OCI-LY7 (cell line): ENCODE data around the gene MAN2C1. TPM values are rescaled to one million over a fixed set of nuclear protein-coding genes. Genes with fewer than 3 reads are reported as not detected.

ENCODE experiments used
- BruUV-seq: library from RNA; stranded (reverse); fragments of 400-500 nt; replicated peaks from 2 replicates; lab custom pipeline; 2021; lab: Mats Ljungman, UMichigan
- CTCF ChIA-PET: fragments of 300-600 bp; sonication (Branson Sonifier 250); formaldehyde crosslinking; loops from one replicate; lab custom pipeline; 2022; ENCODE audit warnings: antibody characterized with exemption; ENCODE audit not compliant: unreplicated experiment; lab: Charles Lee
- POLR2A ChIA-PET: fragments of 300-600 bp; sonication (Branson Sonifier 250); formaldehyde crosslinking; loops from one replicate; lab custom pipeline; 2022; ENCODE audit warnings: antibody characterized with exemption; lab: Charles Lee
- DNase-seq: peaks from one replicate; pipeline ENCODE4 v3.0.0-alpha.2; 2015; ENCODE audit warnings: low spot score
- H2AFZ ChIP-seq: fragments of 200-600 bp; sonication (generic), shearing (Covaris generic); 2 replicates; pipeline ENCODE4 v1.6.1; 2014; ENCODE audit warnings: mild to moderate bottlenecking, antibody characterized with exemption, low read length, moderate library complexity
- H3K27ac ChIP-seq: fragments of 200-600 bp; sonication (generic); 2 replicates; pipeline ENCODE4 v1.5.1; 2014; ENCODE audit warnings: mixed run types, low read depth, mild to moderate bottlenecking, moderate library complexity, low read length, inconsistent platforms; ENCODE audit not compliant: poor library complexity, severe bottlenecking
- H3K36me3 ChIP-seq: fragments of 200-600 bp; sonication (generic); 2 replicates; pipeline ENCODE4 v1.6.1; 2014; ENCODE audit warnings: mild to moderate bottlenecking, antibody characterized with exemption, low read length, moderate library complexity, mixed read lengths; ENCODE audit not compliant: insufficient read depth
- H3K4me1 ChIP-seq: fragments of 200-600 bp; sonication (generic); 2 replicates; pipeline ENCODE4 v1.5.1; 2014; ENCODE audit warnings: mild to moderate bottlenecking, low read length; ENCODE audit not compliant: insufficient read depth, poor library complexity, severe bottlenecking
- H3K4me2 ChIP-seq: fragments of 200-600 bp; sonication (generic); 2 replicates; pipeline ENCODE4 v1.6.1; 2014; ENCODE audit warnings: mild to moderate bottlenecking, low read length
- H3K4me3 ChIP-seq: fragments of 200-600 bp; sonication (generic); 2 replicates; pipeline ENCODE4 v1.5.1; 2014; ENCODE audit warnings: mild to moderate bottlenecking, low read depth, low read length; ENCODE audit not compliant: poor library complexity, severe bottlenecking
- H3K79me2 ChIP-seq: fragments of 200-600 bp; sonication (generic); 2 replicates; pipeline ENCODE4 v1.6.1; 2016; ENCODE audit warnings: low read depth, mild to moderate bottlenecking, low read length, moderate library complexity, mixed read lengths; ENCODE audit not compliant: insufficient read depth
- H3K9me2 ChIP-seq: fragments of 200-600 bp; sonication (generic); 2 replicates; pipeline ENCODE4 v1.6.1; 2016; ENCODE audit warnings: mild to moderate bottlenecking, low read length, mixed read lengths; ENCODE audit not compliant: insufficient read depth
- H3K9me3 ChIP-seq: fragments of 200-600 bp; sonication (generic); 2 replicates; pipeline ENCODE4 v1.6.1; 2014; ENCODE audit warnings: mild to moderate bottlenecking, mixed run types, low read length, mixed read lengths
- H4K20me1 ChIP-seq: fragments of 200-600 bp; sonication (generic); 2 replicates; pipeline ENCODE4 v1.6.1; 2014; ENCODE audit warnings: mild to moderate bottlenecking, antibody characterized with exemption, low read length, moderate library complexity, mixed read lengths; ENCODE audit not compliant: insufficient read depth
- EZH2phosphoT487 ChIP-seq: fragments of 200-600 bp; sonication (generic); IDR thresholded peaks from 2 replicates; pipeline ENCODE4 v1.6.1; 2018; ENCODE audit warnings: low read depth, borderline replicate concordance, mild to moderate bottlenecking, mixed run types, antibody characterized with exemption, low read length, moderate library complexity, mixed read lengths
- intact Hi-C: fragments of 100-400 bp; cut with micrococcal nuclease; formaldehyde crosslinking; loops from one replicate; pipeline ENCODE4 v1.10.0; 2022; ENCODE audit not compliant: unreplicated experiment
- total RNA-seq, 2 experiments: library from RNA; depleted of rRNA in 1 of 2; stranded (reverse); fragments of >200 nt in 1 of 2; shearing (Covaris generic) in 1 of 2; gene quantifications; 2 replicates each; pipeline ENCODE4 v1.2.3, GENCODE V29; 2014 to 2022
- TF ChIP-seq, protein P1 (sequence below): fragments of 200-600 bp; sonication (generic); conservative IDR thresholded peaks from 2 replicates; pipeline ENCODE4 v1.5.1; 2014; ENCODE audit warnings: mild to moderate bottlenecking, antibody characterized with exemption, low read length, moderate library complexity, mixed read lengths

Gene MAN2C1
- total RNA-seq, 2 experiments from 2014 or later = 98.8 to 141 TPM

DNA sequence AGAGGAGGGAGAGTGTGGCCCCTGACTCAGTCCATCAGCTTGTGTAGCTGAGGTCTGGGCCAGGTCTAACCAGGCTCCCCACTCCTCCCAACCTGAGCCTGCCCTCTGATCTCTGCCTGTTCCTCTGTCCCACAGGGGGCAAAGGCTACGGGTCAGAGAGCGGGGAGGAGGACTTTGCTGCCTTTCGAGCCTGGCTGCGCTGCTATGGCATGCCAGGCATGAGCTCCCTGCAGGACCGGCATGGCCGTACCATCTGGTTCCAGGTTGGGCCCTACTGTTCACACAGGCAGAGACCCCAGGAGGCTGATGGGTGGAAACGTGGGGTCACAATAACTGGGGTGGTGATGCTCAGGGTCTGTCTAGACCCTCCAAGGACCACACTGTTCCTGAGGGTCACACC lies 14.8 kb downstream of the MAN2C1 start:
- no peak overlapping the region for H3K27ac ChIP-seq
- ChIA-PET POLR2A (interaction anchor here (1.3 kb wide), 1 partner anchor 14 kb away, joined by 3 read pairs; no protein-coding TSS in a partner anchor), CTCF (no interaction called here)
- TF ChIP-seq EZH2phosphoT487 = no peak
- TF ChIP-seq, protein P1, sequence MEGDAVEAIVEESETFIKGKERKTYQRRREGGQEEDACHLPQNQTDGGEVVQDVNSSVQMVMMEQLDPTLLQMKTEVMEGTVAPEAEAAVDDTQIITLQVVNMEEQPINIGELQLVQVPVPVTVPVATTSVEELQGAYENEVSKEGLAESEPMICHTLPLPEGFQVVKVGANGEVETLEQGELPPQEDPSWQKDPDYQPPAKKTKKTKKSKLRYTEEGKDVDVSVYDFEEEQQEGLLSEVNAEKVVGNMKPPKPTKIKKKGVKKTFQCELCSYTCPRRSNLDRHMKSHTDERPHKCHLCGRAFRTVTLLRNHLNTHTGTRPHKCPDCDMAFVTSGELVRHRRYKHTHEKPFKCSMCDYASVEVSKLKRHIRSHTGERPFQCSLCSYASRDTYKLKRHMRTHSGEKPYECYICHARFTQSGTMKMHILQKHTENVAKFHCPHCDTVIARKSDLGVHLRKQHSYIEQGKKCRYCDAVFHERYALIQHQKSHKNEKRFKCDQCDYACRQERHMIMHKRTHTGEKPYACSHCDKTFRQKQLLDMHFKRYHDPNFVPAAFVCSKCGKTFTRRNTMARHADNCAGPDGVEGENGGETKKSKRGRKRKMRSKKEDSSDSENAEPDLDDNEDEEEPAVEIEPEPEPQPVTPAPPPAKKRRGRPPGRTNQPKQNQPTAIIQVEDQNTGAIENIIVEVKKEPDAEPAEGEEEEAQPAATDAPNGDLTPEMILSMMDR = no peak
- H3K36me3 ChIP-seq = peaks cover 84% of the 10 kb centered on the region
- DNase-seq = no peak
- no peaks in the 10 kb centered on the region for H3K79me2 ChIP-seq
- intact Hi-C loops = no loop called here
- H3K9me3 ChIP-seq = no peaks in the 10 kb centered on the region; the same call in 1 of the 2 replicates
- no peak overlapping the region for H3K4me2 ChIP-seq
- no peaks in the 10 kb centered on the region for H3K9me2 ChIP-seq
- H4K20me1 ChIP-seq = no peaks in the 10 kb centered on the region
- no peak overlapping the region for H3K4me3 ChIP-seq
- peaks cover 23% of the 10 kb centered on the region for H3K4me1 ChIP-seq
- BruUV-seq = no TSS peak
- no peak overlapping the region for H2AFZ ChIP-seq

DNA sequence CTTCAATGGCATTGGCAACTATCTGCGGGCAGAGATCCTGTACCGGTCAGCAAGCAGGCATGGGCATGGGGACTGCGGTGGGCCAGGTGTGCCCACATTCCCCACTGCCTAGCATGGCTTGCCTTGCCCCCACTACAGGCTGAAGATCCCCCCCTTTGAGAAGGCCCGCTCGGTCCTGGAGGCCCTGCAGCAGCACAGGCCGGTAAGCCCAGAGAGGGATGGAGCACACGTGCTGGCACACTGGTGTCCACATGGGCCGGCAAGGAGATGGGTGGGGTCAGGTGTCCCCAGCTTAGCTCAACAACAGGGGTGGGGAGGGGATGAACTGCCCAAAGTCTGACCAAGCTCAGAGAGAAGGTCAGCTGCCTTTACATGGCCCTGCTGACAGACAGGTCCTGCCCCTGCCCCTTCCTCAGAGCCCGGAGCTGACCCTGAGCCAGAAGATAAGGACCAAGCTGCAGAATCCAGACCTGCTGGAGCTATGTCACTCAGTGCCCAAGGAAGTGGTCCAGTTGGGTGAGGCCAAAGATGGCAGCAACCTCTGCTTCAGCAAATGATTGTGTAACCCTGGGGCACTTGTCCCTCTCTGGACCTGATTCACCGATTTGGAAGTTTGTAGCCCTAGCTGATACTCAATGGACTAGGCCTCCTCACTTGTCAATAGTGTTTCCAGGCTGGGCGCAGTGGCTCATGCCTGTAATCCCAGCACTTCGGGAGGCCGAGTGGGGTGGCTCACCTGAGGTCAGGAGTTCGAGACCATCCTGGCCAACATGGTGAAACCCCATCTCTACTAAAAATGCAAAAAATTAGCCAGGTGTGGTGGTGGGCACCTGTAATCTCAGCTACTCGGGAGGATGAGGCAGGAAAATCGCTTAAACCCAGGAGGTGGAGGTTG lies 16.0 kb downstream of the MAN2C1 start:
- no peak overlapping the region for H3K4me3 ChIP-seq

More for the DNA sequence above, 16.0 kb downstream of the MAN2C1 start:
- Histone ChIP-seq H3K79me2 (no peaks in the 10 kb centered on the region), H4K20me1 (no peaks in the 10 kb centered on the region), H3K9me2 (no peaks in the 10 kb centered on the region), H3K27ac (no peak overlapping the region), H3K4me1 (peaks cover 27% of the 10 kb centered on the region), H2AFZ (no peak overlapping the region), H3K4me2 (no peak overlapping the region), H3K9me3 (no peaks in the 10 kb centered on the region; the same call in 1 of the 2 replicates), H3K36me3 (peaks cover 79% of the 10 kb centered on the region)
- DNase-seq = no peak
- TF ChIP-seq, protein P1 = no peak
- TF ChIP-seq EZH2phosphoT487 = no peak
- no TSS peak for BruUV-seq
- intact Hi-C loops = no loop called here
- POLR2A ChIA-PET = no interaction called here
- CTCF ChIA-PET = interaction anchor here (0.6 kb wide), 1 partner anchor 89 kb away, joined by 3 read pairs; no protein-coding TSS in a partner anchor
